HG02798 (cell line): ENCODE results near the gene NPM1.

Source experiments
- ATAC-seq: cut with Tn5 transposase; IDR thresholded peaks from one replicate; pipeline ENCODE4 v1.9.1; 2021; ENCODE audit warnings: mild to moderate bottlenecking; ENCODE audit not compliant: unreplicated experiment, poor library complexity

NPM1 gene

DNA sequence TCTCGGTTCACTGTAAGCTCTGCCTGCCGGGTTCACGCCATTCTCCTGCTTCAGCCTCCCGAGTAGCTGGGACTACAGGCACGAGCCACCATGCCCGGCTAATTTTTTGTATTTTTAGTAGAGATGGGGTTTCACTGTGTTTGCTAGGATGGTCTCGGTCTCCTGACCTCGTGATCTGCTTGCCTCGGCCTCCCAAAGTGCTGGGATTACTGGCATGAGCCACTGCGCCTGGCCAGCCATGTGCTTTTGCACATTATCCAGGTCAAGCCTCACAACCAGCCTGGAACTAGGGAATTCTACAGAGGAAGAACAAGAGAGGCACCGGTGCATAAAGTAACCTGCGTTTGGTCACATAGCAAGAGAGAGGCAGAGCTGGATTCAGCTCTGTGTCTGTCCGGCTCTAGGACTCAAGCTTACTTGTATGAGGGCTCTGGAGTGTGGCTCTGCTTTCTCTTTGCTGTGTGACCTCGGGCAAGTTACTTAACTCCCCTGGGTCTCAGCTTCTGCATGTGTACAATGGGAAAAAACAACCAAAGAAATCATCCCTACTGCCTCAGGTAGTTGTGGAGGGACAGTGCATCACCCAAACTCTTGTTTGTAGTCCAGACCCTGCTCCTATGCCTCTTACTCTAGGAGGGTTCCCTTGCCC lies 38.1 kb downstream of the NPM1 start:
- ATAC-seq, result no peak

- ATAC-seq, result no peak
Observed at GRCh38 chr5:171426266-171426665, 38.6 kb downstream of the NPM1 start.

DNA sequence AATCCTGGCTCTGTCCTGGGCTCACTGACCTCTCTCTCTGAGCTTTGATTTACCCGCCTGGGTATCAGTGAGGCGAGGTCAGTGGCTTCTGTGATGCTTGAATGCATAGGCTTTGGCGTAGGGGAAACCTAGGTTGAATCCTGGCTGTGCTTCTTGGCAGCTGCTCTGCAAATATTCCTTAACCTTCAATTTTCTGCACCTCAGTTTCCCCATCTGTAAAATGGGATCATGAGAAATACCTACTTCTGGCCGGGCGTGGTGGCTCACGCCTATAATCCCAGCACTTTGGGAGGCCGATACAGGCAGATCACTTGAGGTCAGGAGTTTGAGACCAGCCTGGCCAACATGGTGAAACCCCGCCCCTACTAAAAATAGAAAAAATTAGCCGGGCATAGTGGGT lies 39.0 kb downstream of the NPM1 start:
- no peak for ATAC-seq

- ATAC-seq, result no peak
Observed at GRCh38 chr5:171427318-171428167, 39.9 kb downstream of the NPM1 start.

GRCh38 chr5:171428168-171428696 lies 40.6 kb downstream of the NPM1 start:
- no peak for ATAC-seq

DNA sequence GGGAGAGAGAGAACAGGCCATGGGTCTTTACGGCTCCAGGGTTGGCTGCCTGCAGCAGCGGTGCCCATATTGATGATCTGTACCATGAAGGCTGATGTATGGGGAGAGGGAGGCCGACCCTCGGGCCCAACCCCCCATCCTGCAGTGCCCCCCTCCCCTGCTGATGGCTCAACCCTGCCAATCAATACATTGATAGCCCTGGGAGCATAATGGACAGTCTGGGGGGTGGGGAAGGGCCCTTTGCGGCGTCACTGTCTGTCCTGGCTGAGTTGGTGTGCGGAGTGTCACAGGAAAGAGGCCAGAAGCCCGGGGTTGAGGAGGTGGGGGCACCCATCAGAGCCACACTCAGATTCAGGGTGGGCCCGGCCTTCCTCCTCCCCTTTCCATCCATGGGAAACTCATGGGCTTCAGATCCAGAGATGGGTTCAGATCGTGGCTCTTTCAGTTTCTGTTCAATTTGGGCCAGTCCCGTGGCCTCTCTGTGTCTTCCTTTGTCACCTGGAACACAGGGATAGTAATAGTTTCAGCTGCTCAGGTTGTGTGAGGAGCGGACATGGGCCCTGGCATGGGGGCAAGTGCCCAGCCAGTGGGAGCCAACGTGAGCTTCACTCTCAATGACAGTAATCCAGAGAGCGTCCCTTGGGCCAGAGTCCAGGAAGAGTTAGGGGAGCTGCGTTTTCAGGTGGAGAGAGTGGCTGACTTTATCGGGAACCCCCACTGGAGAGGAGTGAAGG lies 41.3 kb downstream of the NPM1 start:
- ATAC-seq, result no peak

GRCh38 chr5:171429543-171429910 lies 41.9 kb downstream of the NPM1 start:
- ATAC-seq, result no peak

- ATAC-seq, result no peak
Observed at GRCh38 chr5:171431251-171431777, 43.7 kb downstream of the NPM1 start.

DNA sequence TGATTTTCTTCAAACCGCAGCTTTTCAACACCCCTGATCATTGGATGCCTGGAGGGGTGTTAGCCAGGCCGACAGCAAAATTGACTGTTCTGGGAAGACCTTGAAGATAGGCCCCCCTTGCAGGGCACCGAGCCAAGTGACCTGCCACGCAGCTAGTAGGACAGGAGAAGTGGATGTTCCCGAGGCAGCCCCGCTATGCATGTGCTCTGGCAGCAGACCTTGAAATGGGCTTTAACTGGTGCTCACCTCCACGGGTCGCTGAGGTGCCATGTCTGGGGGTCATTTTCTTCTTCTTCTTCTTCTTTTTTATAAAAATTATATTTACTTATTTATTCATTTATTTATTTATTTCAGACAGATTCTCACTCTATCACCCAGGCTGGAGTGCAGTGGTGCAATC lies 44.4 kb downstream of the NPM1 start:
- ATAC-seq, result no peak

GRCh38 chr5:171432583-171433351 lies 45.1 kb downstream of the NPM1 start:
- ATAC-seq, result no peak

- no peak for ATAC-seq
Observed at GRCh38 chr5:171433352-171433698, 45.7 kb downstream of the NPM1 start.

DNA sequence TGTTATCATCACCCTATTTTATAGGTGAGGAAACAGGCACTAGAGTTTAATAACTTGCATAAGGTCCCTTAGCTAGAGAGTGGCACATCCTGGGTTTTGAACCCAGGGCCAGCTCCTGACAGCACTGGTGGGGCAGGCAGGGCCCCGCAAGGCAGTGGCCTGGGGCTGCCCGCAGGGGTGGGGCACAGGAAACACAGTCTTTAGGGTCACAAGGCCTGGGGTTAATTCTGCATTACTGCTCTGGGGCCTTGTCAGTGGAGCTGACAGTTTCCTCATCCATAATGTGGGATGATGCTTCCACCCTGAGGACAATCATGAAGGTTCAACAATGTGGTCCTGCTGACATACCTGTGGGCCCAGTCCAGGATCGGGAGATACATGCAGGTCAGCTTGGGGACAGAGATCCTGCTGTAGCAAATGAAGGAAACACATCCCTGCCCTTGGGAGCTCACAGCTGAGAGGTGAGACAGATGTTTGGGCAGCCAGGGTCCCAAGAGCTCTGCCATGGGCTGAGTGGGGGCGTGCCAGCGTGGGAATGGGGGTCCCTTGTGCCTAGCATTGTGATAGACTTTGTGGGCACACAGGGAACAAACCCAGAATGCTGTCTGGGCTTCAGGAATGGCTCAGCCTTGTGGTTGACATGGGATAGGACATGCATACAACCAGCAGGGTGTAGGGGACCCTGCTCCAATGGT lies 46.5 kb downstream of the NPM1 start:
- no peak for ATAC-seq

GRCh38 chr5:171434874-171435273 lies 47.2 kb downstream of the NPM1 start:
- ATAC-seq, result no peak

DNA sequence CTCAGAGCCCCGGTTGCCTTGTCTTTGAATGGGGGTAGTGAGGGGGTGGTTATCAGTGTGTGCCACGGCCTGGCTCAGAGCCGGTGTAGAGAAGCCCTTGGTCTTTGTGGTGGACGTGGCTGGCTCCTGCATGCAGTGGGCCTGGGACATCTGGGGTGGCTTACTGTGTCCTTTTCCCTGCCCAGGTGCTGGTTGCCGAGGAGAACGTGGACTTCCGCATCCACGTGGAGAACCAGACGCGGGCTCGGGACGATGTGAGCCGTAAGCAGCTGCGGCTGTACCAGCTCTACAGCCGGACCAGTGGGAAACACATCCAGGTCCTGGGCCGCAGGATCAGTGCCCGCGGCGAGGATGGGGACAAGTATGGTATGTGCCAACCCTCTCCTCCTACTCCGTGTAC lies 48.3 kb downstream of the NPM1 start:
- ATAC-seq, result no peak

DNA sequence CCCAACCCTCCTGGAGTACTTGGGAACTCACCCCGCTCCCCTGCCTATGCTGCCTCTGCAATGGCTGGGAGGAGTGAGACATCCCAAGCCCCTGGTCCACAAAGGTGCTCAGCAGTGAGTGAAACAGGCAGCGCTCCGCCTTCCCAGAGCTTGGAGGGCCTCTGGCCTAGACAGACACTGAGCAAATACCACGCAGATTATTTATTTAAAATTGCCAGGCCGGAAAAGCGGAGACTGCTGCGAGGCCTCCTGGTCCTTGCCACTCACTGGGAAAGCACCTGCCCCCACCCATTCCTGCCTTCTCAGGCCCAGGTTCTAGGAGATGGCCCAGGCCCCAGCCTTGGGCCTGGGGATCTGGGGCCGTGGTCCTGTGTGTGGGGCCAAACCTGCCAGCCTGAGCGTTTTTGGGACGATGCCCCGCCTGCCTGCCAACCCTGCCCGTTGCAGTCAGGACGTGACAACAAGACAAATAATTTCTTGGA lies 49.2 kb downstream of the NPM1 start:
- ATAC-seq, result no peak

GRCh38 chr5:171437286-171437821 lies 49.7 kb downstream of the NPM1 start:
- no peak for ATAC-seq

DNA sequence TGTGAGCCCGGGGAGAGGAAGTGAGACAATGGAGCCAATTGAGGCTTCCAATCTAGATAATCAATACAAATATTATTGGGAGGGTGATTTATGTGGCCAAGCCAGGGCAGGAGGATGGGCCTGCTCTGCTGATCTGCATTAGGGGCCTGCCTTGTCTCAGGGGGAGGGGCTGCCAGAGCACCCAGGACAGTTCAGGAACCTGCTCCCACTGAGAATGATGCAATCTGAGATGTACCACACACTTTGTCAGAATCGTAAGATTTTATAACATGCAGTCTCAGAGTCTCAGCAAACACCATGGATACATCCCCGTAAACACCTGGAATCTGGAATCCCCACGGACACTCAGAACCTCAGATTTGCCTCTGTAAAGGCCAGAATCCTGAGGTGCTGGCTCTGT lies 51.1 kb downstream of the NPM1 start:
- ATAC-seq, result no peak

DNA sequence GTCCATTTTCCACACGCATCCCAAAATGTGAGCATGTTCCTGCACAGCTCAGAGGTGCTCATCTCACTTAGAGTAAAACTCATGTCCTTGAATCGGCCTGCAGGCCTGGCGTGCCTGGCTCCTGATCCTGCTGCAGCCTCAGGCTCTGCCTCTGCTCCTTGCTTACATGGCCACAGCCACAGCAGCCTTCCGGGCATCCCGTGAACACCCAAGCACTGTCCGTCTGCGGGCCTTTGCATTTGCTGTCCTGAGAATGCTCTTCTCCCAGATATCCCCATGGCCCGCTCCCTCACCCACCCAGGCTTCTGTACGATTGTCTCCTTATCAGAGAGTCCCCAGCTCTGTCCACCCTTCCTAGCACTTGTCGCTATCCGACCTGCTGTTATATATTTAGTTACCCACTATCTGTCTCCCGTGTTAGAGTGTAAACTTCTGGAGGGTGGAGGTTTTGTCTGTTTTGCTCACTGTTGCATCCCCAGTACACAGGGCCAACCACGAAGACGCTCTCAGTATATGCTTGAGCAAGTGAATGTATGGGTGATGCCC lies 53.7 kb downstream of the NPM1 start:
- no peak for ATAC-seq
